PC-9 (cell line): Measurements from ENCODE around the gene GZMM. TPM values are rescaled to one million over a fixed set of nuclear protein-coding genes. Genes with fewer than 3 reads are reported as not detected.

ENCODE experiments used
- BruUV-seq: library from RNA; stranded (reverse); fragments of 400-500 nt; replicated peaks from 2 replicates; lab custom pipeline; 2021; lab: Mats Ljungman, UMichigan
- CTCF ChIA-PET: fragments of 300-600 bp; sonication (Branson Sonifier 250); formaldehyde crosslinking; loops from one replicate; lab custom pipeline; 2022; ENCODE audit warnings: antibody characterized with exemption; lab: Charles Lee
- POLR2A ChIA-PET: fragments of 300-600 bp; sonication (Branson Sonifier 250); formaldehyde crosslinking; loops from one replicate; lab custom pipeline; 2022; ENCODE audit warnings: antibody characterized with exemption; ENCODE audit not compliant: unreplicated experiment; lab: Charles Lee
- DNase-seq, 2 experiments: peaks; one replicate each; pipeline versions ENCODE4 v3.0.0 to v3.0.0-alpha.2; 2015 to 2022; ENCODE audit warnings: mixed read lengths in 1 of 2
- H2AFZ ChIP-seq: fragments of 200-600 bp; sonication (generic); 2 replicates; pipeline ENCODE4 v1.8.1; 2017; ENCODE audit warnings: antibody characterized with exemption
- H3F3A ChIP-seq: fragments of 200-600 bp; sonication (generic); 2 replicates; pipeline ENCODE4 v1.8.1; 2017; ENCODE audit warnings: antibody characterized with exemption, mild to moderate bottlenecking, low read depth; ENCODE audit not compliant: insufficient read depth
- H3K27ac ChIP-seq: fragments of 200-600 bp; sonication (generic); 2 replicates; pipeline ENCODE4 v1.6.1; 2016; ENCODE audit warnings: mixed run types
- H3K27me3 ChIP-seq: fragments of 200-600 bp; sonication (generic); 2 replicates; pipeline ENCODE4 v1.6.1; 2016; ENCODE audit warnings: low read depth, mixed run types; ENCODE audit not compliant: insufficient read depth
- H3K36me3 ChIP-seq: fragments of 200-600 bp; sonication (generic); 2 replicates; pipeline ENCODE4 v1.6.1; 2016; ENCODE audit warnings: low read depth, mixed run types
- H3K4me1 ChIP-seq: fragments of 200-600 bp; sonication (generic); replicated peaks from 2 replicates; pipeline ENCODE4 v1.6.1; 2016; ENCODE audit warnings: mixed run types; ENCODE audit not compliant: insufficient read depth
- H3K4me2 ChIP-seq: fragments of 200-600 bp; sonication (generic); 2 replicates; pipeline ENCODE4 v1.6.1; 2017; ENCODE audit warnings: mixed run types
- H3K4me3 ChIP-seq: fragments of 200-600 bp; sonication (generic); 2 replicates; pipeline ENCODE4 v1.6.1; 2016; ENCODE audit warnings: mixed run types
- H3K79me2 ChIP-seq: fragments of 200-600 bp; sonication (generic); 2 replicates; pipeline ENCODE4 v1.6.1; 2017; ENCODE audit warnings: low read depth, mixed run types
- H3K9me2 ChIP-seq: fragments of 200-600 bp; sonication (generic); 2 replicates; pipeline ENCODE4 v1.8.1; 2017; ENCODE audit warnings: mild to moderate bottlenecking; ENCODE audit not compliant: insufficient read depth
- H3K9me3 ChIP-seq: fragments of 200-600 bp; sonication (generic); 2 replicates; pipeline ENCODE4 v1.8.1; 2016; ENCODE audit warnings: low read depth; ENCODE audit not compliant: insufficient read depth
- H4K20me1 ChIP-seq: fragments of 200-600 bp; sonication (generic); 2 replicates; pipeline ENCODE4 v1.8.1; 2017; ENCODE audit not compliant: insufficient read depth
- CTCF ChIP-seq: fragments of 200-600 bp; sonication (generic); conservative IDR thresholded peaks from 2 replicates; pipeline ENCODE4 v1.6.1; 2017; ENCODE audit warnings: mixed run types, antibody characterized with exemption, mild to moderate bottlenecking, moderate library complexity
- EZH2 ChIP-seq: fragments of 200-600 bp; sonication (generic); IDR thresholded peaks from 2 replicates; pipeline ENCODE4 v1.8.0; 2017; ENCODE audit warnings: antibody characterized with exemption, low read depth
- intact Hi-C: fragments of 100-400 bp; cut with micrococcal nuclease; formaldehyde crosslinking; loops from one replicate; pipeline ENCODE4 v1.10.0; 2022; ENCODE audit not compliant: unreplicated experiment
- total RNA-seq: library from RNA; stranded (reverse); gene quantifications from 2 replicates; pipeline ENCODE4 v1.2.3, GENCODE V29; 2021

GZMM gene
- total RNA-seq, 1 experiment from 2014 or later = 0.39 TPM

DNA sequence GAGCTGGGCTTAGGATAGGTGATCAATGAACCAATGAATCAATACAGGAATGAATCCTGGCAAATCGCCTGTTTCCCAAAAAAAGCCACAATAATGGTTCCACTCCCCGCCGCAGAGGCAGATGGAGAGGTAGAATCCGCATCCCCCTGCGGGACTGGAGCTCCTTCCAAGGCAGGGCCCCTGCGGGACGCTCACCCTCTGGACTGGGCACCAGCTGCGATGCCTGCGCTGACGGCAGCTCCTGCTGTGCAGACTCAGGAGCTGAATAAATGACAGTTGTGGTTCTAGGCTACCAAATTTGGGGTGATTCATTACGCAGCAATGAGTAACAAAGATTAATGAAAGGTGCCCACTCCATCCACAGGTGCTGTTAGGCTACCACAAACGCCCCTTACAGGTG lies 21.1 kb upstream of the GZMM start:
- POLR2A ChIA-PET = no interaction called here
- TF ChIP-seq CTCF (no peak), EZH2 (no peak)
- no peaks in the 10 kb centered on the region for H3K9me2 ChIP-seq
- H3F3A ChIP-seq = peaks cover 11% of the 10 kb centered on the region; the same call in 1 of the 2 replicates
- no peak overlapping the region for H2AFZ ChIP-seq
- H4K20me1 ChIP-seq = no peaks in the 10 kb centered on the region
- H3K36me3 ChIP-seq = no peaks in the 10 kb centered on the region
- DNase-seq = no peak
- no peaks in the 10 kb centered on the region for H3K27me3 ChIP-seq
- H3K9me3 ChIP-seq = no peaks in the 10 kb centered on the region
- H3K4me2 ChIP-seq = no peak overlapping the region
- no peak overlapping the region for H3K27ac ChIP-seq
- no peak overlapping the region for H3K4me3 ChIP-seq
- CTCF ChIA-PET = no interaction called here
- intact Hi-C loops = no loop called here
- no TSS peak for BruUV-seq
- H3K79me2 ChIP-seq = no peaks in the 10 kb centered on the region
- no peaks in the 10 kb centered on the region for H3K4me1 ChIP-seq

DNA sequence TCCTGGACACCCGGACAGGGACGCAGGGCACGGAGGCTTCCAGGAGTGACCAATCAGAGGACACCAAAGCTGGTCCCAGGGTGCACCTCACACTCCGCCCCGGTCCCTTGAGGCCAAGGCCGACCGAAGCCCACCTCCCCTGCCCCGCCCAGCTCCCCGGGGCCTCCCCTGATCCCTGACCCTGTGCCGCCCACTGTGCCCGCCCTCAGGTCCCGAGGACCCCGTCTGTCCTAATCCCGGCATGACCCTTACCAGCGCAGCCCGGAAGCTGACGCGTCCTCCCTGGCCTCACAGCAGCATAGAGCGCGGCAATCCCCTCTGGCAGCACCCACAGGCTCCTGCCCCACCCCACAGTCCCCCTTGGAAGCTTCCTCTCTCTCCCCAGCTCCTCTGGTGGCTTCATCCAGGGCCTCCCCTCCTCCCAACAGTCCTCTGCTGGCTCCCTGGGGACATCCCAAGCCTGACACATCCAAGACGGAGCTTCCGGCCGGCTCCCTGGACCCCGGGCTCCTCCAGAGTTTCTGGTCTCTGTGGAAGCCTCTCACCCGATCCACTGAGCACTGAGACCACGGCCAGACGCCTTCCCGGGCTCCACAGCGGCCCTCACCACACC lies 19.7 kb upstream of the GZMM start:
- no peaks in the 10 kb centered on the region for H3K9me2 ChIP-seq
- H3K27me3 ChIP-seq = no peaks in the 10 kb centered on the region
- H3K4me3 ChIP-seq = no peak overlapping the region
- H2AFZ ChIP-seq = no peak overlapping the region
- H3K27ac ChIP-seq = no peak overlapping the region
- no peaks in the 10 kb centered on the region for H4K20me1 ChIP-seq
- ChIA-PET POLR2A (no interaction called here), CTCF (no interaction called here)
- peaks cover 9% of the 10 kb centered on the region for H3K4me1 ChIP-seq
- intact Hi-C loops = no loop called here
- H3K79me2 ChIP-seq = no peaks in the 10 kb centered on the region
- H3K9me3 ChIP-seq = no peaks in the 10 kb centered on the region
- H3F3A ChIP-seq = peaks cover 17% of the 10 kb centered on the region; the same call in 1 of the 2 replicates
- no peak overlapping the region for H3K4me2 ChIP-seq
- H3K36me3 ChIP-seq = no peaks in the 10 kb centered on the region
- no TSS peak for BruUV-seq
- no peak for DNase-seq
- TF ChIP-seq EZH2 = no peak
- no peak for TF ChIP-seq CTCF

DNA sequence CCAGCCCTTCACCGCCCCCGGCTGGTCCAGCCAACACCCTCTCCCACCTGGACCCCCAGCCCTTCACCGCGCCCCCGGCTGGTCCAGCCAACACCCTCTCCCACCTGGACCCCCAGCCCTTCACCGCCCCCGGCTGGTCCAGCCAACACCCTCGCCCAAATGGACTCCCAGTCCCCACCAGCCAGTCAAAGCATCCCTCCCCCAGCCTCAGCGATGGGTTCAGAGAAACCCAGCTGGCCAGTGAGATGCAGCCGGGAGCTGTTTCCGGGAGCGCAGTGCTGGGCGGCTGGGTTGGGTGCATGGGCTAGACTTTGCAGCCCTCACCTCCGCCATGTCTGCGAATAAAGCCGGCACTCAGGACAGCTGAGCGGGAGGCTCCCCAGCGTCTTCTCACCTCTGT lies 18.8 kb upstream of the GZMM start:
- Histone ChIP-seq H4K20me1 (no peaks in the 10 kb centered on the region), H3K9me3 (no peaks in the 10 kb centered on the region), H3K9me2 (no peaks in the 10 kb centered on the region), H3K4me3 (no peak overlapping the region), H2AFZ (no peak overlapping the region), H3K27me3 (no peaks in the 10 kb centered on the region), H3K79me2 (no peaks in the 10 kb centered on the region), H3K4me2 (no peak overlapping the region), H3F3A (peaks cover 17% of the 10 kb centered on the region; the same call in 1 of the 2 replicates), H3K4me1 (peaks cover 9% of the 10 kb centered on the region), H3K27ac (no peak overlapping the region), H3K36me3 (no peaks in the 10 kb centered on the region)
- no TSS peak for BruUV-seq
- ChIA-PET POLR2A (no interaction called here), CTCF (no interaction called here)
- intact Hi-C loops = no loop called here
- no peak for DNase-seq
- TF ChIP-seq CTCF (no peak), EZH2 (no peak)
